ENCODE measurements around the gene ZBTB1. TPM values are rescaled to one million over a fixed set of nuclear protein-coding genes. Genes with fewer than 3 reads are reported as not detected.

ZBTB1 gene, protein sequence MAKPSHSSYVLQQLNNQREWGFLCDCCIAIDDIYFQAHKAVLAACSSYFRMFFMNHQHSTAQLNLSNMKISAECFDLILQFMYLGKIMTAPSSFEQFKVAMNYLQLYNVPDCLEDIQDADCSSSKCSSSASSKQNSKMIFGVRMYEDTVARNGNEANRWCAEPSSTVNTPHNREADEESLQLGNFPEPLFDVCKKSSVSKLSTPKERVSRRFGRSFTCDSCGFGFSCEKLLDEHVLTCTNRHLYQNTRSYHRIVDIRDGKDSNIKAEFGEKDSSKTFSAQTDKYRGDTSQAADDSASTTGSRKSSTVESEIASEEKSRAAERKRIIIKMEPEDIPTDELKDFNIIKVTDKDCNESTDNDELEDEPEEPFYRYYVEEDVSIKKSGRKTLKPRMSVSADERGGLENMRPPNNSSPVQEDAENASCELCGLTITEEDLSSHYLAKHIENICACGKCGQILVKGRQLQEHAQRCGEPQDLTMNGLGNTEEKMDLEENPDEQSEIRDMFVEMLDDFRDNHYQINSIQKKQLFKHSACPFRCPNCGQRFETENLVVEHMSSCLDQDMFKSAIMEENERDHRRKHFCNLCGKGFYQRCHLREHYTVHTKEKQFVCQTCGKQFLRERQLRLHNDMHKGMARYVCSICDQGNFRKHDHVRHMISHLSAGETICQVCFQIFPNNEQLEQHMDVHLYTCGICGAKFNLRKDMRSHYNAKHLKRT
- 44.1 and 46.3 TPM in 2 replicates for total RNA-seq

GRCh38 chr14:64504310-64504896, at the start of gene ZBTB1:
Gene ZBTB1, plus strand, starts transcription at chr14:64504770. Its CDS starts 16,735 bp downstream, at chr14:64521505.
- H3K27me3 ChIP-seq (ENCODE audit: control insufficient read depth, insufficient read depth, low read length), result no peaks in the 10 kb centered on the region
- TF ChIP-seq, protein P1, sequence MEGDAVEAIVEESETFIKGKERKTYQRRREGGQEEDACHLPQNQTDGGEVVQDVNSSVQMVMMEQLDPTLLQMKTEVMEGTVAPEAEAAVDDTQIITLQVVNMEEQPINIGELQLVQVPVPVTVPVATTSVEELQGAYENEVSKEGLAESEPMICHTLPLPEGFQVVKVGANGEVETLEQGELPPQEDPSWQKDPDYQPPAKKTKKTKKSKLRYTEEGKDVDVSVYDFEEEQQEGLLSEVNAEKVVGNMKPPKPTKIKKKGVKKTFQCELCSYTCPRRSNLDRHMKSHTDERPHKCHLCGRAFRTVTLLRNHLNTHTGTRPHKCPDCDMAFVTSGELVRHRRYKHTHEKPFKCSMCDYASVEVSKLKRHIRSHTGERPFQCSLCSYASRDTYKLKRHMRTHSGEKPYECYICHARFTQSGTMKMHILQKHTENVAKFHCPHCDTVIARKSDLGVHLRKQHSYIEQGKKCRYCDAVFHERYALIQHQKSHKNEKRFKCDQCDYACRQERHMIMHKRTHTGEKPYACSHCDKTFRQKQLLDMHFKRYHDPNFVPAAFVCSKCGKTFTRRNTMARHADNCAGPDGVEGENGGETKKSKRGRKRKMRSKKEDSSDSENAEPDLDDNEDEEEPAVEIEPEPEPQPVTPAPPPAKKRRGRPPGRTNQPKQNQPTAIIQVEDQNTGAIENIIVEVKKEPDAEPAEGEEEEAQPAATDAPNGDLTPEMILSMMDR (IDR thresholded peaks at IDR 0.05; ENCODE audit: insufficient read depth, low read length, poor library complexity, severe bottlenecking), result no peak
- peak; percentile 44 for DNase-seq (ENCODE audit: low read depth)

DNA sequence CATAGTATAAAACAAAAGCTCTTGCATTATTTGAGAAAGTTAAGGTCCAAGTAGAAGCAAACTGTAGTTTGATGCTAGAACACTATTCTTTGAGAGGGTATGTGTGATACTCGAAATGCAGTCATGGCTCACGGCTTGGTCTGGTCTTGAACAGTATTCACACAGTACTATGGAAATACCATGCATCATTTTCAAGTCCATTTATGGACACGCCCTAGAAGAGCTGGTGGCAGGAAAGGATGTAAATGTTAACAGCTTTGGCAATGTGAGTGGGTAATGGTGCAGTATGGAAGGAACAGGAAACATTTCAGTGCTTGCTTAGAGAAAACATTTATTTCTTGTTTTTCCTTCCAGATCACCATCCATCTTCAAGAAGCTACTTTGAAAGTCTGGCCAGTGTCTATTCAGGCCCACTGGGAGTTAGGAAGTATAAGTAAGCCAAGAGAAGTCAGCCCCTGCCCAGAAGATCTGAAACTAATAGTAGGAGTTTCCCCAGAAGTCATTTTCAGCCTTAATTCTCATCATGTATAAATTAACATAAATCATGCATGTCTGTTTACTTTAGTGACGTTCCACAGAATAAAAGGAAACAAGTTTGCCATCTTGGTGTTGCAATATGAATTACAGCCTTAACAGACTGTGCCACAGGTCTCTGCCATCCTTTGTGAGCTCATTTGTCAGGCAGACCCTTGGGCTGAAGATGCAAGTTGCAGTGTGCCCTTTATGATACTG, 45.0 kb upstream of the ZBTB1 start:
- Histone ChIP-seq H3K36me3 (ENCODE audit: control insufficient read depth, insufficient read depth, low read length) (peaks cover 2% of the 10 kb centered on the region), H3K4me3 (ENCODE audit: low read depth, low read length) (no peak overlapping the region), H3K27me3 (ENCODE audit: control insufficient read depth, insufficient read depth, low read length) (no peaks in the 10 kb centered on the region)
- TF ChIP-seq, protein P1 (IDR thresholded peaks at IDR 0.05; ENCODE audit: insufficient read depth, low read length, poor library complexity, severe bottlenecking), result no peak
- no peak for DNase-seq (ENCODE audit: low read depth)

More at GRCh38 chr14:64504310-64504896, at the start of gene ZBTB1:
- Histone ChIP-seq H3K4me3 (ENCODE audit: low read depth, low read length) (peak within 1 kb of the TSS; percentile 63), H3K36me3 (ENCODE audit: control insufficient read depth, insufficient read depth, low read length) (no peaks in the 10 kb centered on the region)

DNA sequence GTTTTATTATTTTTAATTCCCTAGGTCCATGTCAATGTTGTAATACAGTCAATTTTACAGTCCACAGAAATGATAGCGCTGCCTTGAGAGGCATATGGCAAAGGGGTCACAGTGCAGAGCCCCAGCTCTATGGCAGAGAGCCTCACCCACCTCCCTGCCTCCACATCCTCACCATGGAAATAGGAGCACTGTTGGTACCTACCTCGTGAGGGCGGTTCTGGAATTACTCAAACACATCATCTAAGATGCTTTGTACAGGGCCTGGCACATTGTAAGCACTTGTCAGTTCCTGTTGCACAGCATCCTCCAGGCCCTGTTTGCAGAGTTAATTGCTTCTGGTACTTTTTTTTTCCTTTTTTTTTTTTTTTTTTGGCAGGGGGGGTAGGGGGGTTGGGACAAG, 43.3 kb upstream of the ZBTB1 start:
- TF ChIP-seq, protein P1 (IDR thresholded peaks at IDR 0.05; ENCODE audit: insufficient read depth, low read length, poor library complexity, severe bottlenecking), result no peak
- Histone ChIP-seq H3K36me3 (ENCODE audit: control insufficient read depth, insufficient read depth, low read length) (peaks cover 1% of the 10 kb centered on the region), H3K27me3 (ENCODE audit: control insufficient read depth, insufficient read depth, low read length) (no peaks in the 10 kb centered on the region), H3K4me3 (ENCODE audit: low read depth, low read length) (no peak overlapping the region)
- no peak for DNase-seq (ENCODE audit: low read depth)

GRCh38 chr14:64463195-64463594, 41.4 kb upstream of the ZBTB1 start:
- H3K36me3 ChIP-seq (ENCODE audit: control insufficient read depth, insufficient read depth, low read length), result peaks cover 1% of the 10 kb centered on the region
- TF ChIP-seq, protein P1 (IDR thresholded peaks at IDR 0.05; ENCODE audit: insufficient read depth, low read length, poor library complexity, severe bottlenecking), result no peak
- DNase-seq (ENCODE audit: low read depth), result no peak
- H3K4me3 ChIP-seq (ENCODE audit: low read depth, low read length), result no peak overlapping the region
- no peaks in the 10 kb centered on the region for H3K27me3 ChIP-seq (ENCODE audit: control insufficient read depth, insufficient read depth, low read length)

GRCh38 chr14:64463873-64464272, 40.7 kb upstream of the ZBTB1 start:
- no peak for DNase-seq (ENCODE audit: low read depth)
- Histone ChIP-seq H3K36me3 (ENCODE audit: control insufficient read depth, insufficient read depth, low read length) (peaks cover 2% of the 10 kb centered on the region), H3K27me3 (ENCODE audit: control insufficient read depth, insufficient read depth, low read length) (no peaks in the 10 kb centered on the region), H3K4me3 (ENCODE audit: low read depth, low read length) (no peak overlapping the region)
- TF ChIP-seq, protein P1 (IDR thresholded peaks at IDR 0.05; ENCODE audit: insufficient read depth, low read length, poor library complexity, severe bottlenecking), result no peak

Data from kidney epithelial cell (primary cell).